Stimulated activated naive CD4-positive, alpha-beta T cell treated with Interleukin-2 at 50 U/mL for 16 hours (primary cell): Measurements from ENCODE around the gene LGR5.

Experiments used
- DNase-seq: peaks from one replicate; lab custom pipeline; 2025; lab: John Stamatoyannopoulos, UW

LGR5 gene, protein sequence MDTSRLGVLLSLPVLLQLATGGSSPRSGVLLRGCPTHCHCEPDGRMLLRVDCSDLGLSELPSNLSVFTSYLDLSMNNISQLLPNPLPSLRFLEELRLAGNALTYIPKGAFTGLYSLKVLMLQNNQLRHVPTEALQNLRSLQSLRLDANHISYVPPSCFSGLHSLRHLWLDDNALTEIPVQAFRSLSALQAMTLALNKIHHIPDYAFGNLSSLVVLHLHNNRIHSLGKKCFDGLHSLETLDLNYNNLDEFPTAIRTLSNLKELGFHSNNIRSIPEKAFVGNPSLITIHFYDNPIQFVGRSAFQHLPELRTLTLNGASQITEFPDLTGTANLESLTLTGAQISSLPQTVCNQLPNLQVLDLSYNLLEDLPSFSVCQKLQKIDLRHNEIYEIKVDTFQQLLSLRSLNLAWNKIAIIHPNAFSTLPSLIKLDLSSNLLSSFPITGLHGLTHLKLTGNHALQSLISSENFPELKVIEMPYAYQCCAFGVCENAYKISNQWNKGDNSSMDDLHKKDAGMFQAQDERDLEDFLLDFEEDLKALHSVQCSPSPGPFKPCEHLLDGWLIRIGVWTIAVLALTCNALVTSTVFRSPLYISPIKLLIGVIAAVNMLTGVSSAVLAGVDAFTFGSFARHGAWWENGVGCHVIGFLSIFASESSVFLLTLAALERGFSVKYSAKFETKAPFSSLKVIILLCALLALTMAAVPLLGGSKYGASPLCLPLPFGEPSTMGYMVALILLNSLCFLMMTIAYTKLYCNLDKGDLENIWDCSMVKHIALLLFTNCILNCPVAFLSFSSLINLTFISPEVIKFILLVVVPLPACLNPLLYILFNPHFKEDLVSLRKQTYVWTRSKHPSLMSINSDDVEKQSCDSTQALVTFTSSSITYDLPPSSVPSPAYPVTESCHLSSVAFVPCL

DNA sequence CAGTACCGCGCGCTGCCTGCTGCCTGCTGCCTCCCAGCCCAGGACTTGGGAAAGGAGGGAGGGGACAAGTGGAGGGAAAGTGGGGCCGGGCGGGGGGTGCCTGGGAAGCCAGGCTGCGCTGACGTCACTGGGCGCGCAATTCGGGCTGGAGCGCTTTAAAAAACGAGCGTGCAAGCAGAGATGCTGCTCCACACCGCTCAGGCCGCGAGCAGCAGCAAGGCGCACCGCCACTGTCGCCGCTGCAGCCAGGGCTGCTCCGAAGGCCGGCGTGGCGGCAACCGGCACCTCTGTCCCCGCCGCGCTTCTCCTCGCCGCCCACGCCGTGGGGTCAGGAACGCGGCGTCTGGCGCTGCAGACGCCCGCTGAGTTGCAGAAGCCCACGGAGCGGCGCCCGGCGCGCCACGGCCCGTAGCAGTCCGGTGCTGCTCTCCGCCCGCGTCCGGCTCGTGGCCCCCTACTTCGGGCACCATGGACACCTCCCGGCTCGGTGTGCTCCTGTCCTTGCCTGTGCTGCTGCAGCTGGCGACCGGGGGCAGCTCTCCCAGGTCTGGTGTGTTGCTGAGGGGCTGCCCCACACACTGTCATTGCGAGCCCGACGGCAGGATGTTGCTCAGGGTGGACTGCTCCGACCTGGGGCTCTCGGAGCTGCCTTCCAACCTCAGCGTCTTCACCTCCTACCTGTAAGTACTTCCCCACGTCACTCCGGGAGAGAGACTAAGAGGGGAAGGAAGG, at the start of gene LGR5:
Gene LGR5 (plus strand): TSS at position 186 of the 732 bp plus-strand sequence. CDS start 283 bp downstream, at position 469.
- no peak for DNase-seq

DNA sequence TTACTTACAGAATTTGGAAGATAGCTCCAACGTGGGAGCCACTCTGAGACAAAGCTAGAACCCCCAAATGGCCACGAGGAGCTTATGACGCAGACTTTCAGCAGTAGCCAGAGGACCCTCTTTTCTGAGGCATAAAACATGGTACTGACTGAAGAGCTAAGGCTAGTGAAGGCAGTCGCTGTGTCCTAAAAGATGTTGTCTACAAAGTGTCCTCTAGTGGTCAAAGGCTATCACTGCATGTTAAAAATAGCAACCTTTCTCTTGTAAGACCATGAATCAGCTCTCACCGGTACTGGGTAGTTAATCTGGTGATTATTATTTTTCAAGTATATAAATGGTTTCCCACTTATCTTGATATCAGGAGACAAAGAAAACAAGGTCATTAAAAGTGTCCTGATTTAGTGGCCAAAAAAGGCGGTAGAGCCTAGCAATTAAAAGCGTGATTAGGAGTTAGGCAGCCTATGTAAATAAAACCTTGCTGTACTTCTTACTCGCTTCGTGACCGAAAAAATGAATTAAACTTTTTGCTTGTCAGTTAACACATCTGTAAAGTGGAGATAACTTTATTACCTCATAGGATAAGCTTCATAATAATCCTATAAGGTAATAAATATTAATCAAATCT, 47.0 kb upstream of the LGR5 start:
- no peak for DNase-seq

DNA sequence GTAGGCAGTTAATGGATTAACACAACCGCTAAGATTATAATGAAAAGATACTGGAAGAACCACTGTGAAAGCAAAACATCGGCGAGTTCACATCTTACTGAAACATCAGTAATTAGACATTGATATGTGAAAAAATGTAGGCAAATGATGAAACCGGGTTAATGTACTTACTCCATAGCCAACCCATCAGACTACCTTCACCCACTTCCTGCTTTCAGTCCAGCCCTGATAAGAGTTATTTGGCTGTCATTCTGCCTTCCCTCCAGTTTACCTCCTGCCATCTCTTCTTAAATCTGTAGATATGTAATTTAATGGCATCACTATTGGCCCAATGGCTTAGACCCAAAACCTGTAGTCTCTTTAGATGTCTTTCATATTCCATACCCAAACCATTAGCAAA, 46.0 kb upstream of the LGR5 start:
- DNase-seq = no peak

DNA sequence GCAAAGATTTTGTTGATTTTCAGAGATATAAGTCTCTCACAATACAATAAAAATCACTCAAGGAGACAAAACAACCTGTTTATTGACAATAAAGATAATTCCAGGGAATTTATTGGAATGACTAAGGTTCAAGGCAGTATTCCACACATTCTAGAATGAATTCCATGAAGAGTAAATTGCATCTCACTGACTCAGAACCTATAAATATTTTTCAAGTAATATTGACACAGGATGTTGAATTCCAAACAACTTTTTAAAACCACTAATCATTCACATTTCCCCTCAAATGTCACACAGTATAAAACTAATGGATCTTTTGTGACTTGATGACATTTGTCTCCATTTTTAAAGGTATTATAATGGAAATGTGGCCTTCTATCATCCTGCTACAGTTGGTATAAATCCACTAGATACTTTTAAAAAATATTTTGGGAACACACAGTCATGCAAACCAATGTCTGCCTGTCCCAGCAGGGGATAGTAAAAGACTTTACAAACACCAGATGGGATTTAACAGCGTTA, 42.1 kb upstream of the LGR5 start:
- no peak for DNase-seq

DNA sequence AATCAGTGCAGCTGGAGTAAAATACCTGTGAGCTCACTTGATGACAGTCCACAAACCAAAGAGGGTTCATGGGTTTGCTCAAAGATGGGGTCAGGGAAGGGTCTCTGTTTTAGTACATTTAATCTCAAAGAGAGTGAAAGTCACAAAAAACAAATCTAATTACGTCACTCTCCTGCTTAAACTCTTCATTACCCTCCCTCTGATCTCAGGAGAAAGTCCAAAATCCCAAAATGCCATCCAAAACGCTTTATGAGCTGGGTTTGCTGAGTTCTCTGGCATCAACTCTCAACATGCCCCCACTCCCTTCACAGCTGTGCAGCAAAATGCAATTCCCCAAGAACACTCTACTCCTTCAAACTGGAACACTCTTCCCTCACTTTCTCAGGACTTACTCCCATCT, 40.4 kb upstream of the LGR5 start:
- DNase-seq = no peak

DNA sequence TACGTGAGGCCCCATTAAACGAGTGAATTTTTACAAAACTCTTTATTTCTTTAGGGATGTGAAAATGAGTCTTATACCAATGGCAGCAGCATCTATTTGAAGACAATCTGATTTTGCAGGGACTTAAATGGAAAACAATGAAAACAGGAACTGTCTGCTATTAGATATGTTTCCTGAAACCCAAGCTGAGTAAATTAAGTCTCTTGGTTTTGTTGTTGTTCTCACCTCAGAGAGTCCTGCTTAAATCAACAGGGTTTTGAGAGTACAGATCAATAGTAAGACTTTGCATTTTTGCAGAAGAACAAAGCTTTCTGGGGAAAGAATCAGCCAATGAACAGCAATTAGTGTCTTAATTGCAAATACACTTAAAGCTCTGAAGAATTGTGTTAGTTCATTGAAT, 39.1 kb upstream of the LGR5 start:
- DNase-seq = no peak

DNA sequence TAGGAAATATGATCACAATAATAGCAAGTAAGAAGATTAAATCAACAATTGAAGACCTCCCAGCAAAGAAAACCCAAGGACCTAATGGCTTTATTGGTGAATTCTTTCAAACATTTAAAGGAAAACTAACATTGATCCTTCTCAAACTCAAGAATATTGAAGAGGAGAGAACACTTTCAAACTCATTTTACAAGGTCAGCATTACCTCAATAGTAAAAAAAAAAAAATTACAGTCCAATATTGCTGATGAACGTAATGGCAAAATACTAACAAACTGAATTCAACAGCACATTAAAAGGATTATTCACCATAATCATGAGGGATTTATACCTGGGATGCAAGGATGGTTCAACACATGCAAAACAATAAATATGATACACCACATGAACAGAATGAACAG, 33.7 kb upstream of the LGR5 start:
- no peak for DNase-seq

DNA sequence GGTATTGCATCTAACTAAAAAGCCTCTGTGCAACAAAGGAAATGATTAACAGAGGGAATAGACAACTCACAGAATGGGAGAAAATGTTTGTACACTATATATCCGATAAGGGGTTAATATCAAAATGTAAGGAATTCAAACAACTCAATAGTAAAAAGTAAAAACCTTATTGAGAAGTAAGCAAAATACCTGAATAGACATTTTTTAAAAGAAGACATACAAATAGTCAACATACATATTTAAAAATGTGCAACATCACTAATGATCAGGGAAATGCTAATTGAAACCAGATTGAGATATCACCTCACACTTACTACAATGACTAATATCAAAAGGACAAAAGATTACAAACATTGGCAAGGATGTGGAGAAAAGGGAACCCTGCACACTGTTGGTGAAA, 31.9 kb upstream of the LGR5 start:
- DNase-seq = no peak

DNA sequence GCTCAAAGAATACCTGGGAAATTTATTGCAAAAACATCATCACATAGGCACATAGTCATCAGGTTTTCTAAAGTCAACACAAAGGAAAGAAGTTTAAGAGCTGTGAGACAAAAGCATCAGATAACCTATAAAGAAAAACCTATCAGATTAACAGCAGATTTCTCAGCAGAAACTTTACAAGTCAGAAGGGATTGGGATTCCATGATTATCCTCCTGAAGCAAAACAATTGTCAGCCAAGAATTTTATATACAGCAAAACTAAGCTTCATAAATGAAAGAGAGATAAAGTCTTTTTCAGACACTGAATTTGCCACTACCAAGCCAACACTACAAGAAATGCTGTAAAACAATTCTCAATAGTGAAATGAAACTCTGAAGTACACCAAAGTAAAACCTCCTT, 28.8 kb upstream of the LGR5 start:
- no peak for DNase-seq

DNA sequence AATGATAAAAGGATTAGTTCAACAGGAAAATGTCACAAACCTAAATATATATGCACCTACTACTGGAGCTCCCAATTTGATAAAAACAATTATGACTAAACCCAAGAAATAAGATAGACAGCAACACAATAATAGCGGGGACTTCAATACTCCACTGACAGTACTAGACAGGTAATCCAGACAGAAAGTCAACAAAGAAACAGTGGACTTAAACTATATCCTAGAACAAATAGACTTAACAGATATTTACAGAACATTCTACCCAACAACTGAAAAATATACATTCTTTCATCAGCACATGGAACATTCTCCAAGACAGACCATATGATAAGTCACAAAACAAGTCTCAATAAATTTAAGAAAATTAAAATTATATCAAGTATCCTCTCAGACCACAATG, 28.0 kb upstream of the LGR5 start:
- DNase-seq = no peak

DNA sequence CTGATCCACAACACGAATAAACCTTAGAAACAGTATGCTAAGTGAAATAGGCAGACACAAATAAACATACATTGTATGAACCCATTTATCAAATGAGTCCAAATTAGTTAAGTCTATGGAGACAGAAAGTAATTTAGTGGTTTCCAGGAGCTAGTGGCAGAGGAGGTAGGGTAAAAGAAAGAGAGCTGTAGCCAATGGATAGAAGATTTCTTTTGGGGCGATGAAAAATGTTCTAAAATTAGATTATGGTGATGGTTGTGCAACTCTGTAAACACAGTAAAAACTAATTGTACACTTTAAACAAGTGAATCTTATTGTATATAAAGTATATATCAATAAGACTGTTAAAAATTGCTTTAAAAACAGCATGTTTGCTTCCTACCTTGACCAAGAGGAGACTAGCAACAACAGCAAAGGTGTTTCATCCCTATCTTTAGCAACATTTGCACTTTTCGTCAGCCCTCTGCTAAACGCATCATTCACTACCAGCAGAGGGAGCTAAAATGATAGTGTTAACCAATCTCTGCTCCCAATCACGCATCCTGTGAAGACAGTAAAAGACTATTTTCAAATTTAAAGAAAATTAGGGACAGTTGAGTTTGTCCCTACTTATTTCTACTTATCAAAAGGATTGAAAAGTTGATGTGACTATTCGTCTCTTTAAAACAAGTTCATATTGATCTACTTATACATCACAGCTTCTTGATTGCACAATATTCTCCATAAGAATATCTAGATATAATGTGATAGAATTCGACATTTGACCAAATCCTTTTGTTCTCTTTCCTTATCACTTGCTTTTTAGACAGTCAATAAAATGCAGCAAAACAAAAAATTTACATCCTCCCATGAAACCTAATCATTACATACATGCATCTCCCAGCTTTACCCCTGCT, 24.0 kb upstream of the LGR5 start:
- no peak for DNase-seq

DNA sequence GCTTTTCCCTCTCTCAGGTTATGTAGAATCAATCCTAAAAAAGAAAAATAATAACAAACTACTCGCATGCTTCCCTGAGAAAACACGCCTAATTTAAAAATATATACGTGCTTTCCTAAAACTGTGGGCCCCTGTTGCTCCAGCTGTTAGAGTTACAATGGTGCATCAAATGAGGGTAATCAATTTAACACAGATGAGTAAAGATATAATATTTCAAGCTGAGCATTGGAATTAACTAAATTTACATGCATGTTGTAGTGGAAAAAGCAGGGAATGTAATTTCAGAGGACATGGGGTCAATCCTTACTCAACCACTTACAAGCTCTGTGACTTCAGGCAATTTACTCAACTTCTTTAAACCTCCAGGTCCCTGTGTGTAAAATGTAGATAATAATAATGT, 22.4 kb upstream of the LGR5 start:
- no peak for DNase-seq

DNA sequence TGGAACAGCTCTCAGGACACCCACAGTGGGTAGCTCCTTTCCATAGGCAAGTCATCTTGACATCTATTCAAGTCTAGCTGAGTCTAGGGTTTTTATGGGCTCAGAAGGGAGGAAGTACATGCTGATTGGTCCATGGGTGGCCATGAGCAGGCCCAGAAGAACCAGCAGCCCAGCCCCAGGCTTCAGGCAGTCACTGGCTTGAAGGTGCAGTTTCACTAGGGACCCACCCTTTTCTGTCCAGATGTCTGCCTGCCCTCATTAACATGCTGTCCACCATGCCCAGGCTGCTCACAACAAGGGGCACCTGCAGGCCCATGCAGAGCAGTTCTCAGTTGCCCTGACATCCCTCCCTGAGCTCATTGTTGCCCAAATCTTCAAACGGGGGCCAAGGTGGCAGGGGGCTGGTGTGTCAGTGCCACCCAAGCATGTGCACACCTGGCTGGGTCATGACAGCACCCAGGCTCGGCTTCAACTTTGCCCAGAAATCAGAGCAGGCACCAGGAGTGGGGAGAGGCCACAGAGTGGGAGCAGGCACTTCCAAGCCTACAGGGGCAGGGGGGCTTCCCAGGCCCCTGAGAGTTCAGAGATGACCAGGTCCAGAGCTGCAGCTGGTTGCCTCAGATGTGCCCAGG, 18.7 kb upstream of the LGR5 start:
- DNase-seq = no peak

DNA sequence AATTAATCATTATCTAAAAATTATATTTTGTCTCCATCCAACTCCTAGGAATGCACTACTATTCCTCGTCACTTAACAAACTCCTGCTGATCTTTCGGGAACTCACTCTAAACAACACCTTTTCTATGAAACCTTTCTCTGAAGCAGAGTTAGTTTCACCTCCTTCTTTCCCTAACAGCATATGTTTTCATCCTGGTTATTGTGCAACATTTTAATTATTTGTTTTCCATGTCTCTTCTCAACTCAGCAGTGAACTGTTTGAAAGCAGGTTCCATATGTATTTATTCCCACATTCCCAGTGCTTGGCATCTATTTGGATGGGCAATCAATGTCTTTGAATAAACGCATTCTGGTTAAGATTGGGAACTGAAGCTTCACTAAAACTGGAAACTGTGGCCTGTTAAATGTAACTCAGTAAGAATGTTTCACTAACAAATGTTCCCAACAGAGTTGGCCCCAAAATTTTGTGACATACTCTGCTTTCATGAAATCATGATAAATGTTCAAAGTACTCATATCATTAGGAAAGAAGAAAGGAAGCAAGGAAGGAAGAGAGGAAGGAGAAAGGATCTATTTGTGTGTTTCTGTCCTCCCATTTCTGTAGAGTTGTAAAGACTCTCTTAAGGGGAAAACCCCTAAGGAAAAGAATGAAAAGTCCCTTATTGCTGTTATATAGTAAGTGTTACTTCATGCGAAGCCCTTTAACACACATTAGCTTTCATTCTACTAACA, 13.9 kb upstream of the LGR5 start:
- DNase-seq = no peak

DNA sequence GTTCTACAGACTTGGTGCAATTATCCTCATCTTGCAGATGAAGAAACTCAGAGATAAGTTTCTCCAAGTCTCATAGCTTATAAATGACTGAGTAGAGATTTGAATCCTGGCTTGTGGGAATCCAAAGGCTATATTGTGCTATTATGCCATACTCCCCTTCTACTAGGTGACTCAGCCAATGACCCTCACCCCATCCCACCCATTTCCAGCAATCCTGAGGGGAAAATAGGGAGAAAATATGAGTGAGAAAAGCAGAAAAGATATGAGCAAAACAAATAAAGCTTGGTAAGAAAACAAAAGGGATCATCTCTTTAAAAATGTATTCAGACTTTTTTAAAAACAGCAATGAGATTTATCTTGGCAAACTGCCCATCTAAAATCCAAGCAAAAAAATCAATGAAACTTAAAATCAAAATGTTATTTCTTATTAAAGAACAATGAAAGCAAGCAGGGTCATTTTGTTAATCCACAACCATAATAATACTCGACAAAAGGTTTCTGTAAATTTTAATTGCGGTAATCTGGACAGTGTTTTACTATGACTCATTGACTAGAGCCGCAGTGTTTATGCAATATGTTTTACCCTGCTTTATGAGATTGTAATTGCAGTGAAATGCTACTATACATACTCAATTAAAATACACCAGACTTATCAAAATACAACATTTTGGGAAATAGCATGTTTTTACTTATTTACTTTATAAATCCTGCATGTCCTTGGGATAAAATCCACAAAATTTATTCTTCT, 13.1 kb upstream of the LGR5 start:
- DNase-seq = no peak

DNA sequence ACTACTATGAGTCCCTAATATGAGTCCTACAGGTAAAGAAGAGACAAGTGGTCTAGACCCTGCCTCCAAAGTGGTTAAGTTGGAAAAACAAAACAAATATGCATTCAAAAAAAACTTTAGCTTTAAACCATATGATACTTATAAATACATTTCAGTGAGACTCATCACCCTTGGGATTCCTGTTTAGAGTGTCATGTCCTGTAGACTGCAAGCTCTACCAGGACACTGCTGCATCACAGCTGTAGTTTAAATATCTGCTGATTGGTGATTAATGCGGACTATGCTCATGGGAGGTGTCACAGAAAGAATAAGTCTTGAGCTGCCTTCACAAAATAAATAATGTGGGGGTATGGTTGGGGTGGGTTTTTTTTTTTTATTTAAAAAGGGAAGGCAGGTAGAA, 8.8 kb upstream of the LGR5 start:
- DNase-seq = no peak

DNA sequence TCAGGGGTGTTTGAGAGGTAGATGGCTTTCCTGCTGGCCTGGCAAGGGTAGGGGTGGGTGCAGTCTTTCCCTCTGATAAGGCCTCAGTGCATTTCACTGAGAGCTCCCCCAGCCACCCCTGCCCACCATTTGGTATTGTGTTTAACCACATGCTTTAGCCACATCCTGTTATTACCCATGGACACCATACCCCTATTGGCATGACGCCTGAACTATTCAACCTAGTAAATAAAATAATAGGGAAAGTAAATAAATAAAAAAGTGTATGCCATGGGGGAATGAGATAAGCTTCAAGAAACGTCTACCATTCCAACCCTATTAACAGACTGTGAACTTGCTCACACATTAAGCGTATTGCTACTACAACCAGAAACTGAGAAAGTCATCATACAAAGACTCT, 7.6 kb upstream of the LGR5 start:
- DNase-seq = no peak

DNA sequence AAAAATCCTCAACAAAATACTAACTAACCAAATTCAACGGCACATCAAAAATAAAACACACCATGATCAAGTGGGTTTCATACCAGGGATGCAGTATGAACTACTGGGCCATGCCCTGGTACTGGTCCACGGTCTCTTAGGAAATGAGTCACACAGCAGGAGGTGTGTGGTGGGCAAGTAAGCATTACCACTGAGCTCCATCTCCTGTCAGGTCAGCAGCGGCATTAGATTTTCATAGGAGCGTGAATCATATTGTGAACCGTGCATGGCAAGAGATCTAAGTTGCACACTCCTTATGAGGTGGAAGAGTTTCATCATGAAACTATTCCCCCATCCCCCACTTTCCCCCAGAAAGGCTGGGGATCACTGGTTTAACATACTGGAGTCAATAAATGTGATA, 6.7 kb upstream of the LGR5 start:
- no peak for DNase-seq

DNA sequence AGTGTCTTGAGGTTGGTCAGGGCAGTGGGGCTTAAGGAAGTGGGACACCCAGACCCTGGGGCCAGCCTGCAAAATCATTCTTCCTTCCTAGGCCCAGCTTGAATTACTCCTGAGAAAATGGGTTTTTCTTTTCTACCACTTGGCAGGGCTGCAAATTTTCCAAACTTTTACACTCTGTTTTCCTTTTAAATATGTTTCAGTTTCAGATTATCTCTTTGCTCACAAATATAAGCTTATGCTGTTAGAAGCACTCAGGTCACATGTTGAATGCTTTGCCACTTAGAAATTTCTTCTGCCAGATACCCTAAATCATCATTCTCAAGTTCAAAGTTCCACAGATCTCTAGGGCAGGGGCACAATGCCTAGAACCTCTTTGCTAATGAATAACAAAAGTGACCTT, 2.9 kb upstream of the LGR5 start:
- DNase-seq = no peak
